Astrocyte of the spinal cord (primary cell): ENCODE measurements around the gene KIF23.

Experiments
- DNase-seq: peaks from one replicate; pipeline ENCODE4 v3.0.0; 2011; ENCODE audit warnings: low read depth, low spot score
- H3K4me3 ChIP-seq: 2 replicates; pipeline ENCODE4 v1.5.1; 2011; ENCODE audit warnings: low read depth, mild to moderate bottlenecking, low read length, moderate library complexity
- CTCF ChIP-seq: IDR thresholded peaks from 2 replicates; pipeline ENCODE4 v1.5.1; 2012; ENCODE audit warnings: low read depth, mild to moderate bottlenecking, low read length, inconsistent platforms
- in situ Hi-C: cut with HindIII; loops from 2 replicates; pipeline ENCODE4 v1.10.0; 2017; ENCODE audit warnings: low sequenced_read_pairs

Gene KIF23

DNA sequence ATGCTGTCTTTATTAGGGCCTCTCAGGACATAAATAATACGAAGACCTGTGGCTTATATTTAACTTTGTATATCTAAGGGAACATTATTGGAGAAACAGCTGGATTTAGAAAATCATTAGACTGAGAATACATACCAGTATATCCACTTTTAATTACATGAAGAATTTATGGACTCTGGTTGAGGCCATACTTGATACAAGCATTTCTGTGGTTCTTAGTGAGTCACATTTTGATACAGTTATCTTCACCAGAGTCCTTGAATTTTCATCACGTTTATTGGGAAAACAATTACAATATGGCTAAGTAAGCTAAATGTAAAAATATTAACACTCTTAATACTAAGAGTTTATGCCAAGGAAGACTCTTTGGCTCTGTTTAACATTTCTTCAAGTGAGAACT is 9.9 kb downstream of the KIF23 start:
- no peak overlapping the region for H3K4me3 ChIP-seq
- in situ Hi-C loops: no loop called here
- no peak for TF ChIP-seq CTCF
- DNase-seq: peak; percentile 7

GRCh38 chr15:69424748-69425413 is 10.7 kb downstream of the KIF23 start:
- no peak for TF ChIP-seq CTCF
- in situ Hi-C loops: no loop called here
- peak; percentile 12 for DNase-seq
- H3K4me3 ChIP-seq: no peak overlapping the region

- H3K4me3 ChIP-seq: no peak overlapping the region
- DNase-seq: no peak
- no peak for TF ChIP-seq CTCF
- in situ Hi-C loops: no loop called here
Measured at GRCh38 chr15:69433831-69434230, 19.7 kb downstream of the KIF23 start.

DNA sequence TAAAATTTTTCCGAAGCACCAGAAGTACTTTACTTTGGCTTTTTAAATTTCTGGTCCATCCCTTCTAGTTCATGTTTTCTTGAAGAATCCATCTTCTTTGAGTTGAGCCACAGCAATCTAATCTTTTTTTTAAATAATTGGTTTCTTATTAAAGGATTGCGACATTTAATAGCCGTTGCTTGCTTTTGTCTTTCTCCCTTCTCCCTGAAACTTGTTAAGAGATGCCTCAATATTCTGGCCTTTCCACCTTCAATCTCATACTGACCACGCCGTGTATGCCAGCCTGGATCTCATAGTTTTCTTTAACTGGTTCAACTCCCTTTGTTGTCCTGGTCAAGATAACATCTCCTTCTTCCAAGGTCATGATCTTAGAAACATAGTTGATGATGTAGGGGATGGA is 20.1 kb downstream of the KIF23 start:
- DNase-seq: no peak
- in situ Hi-C loops: no loop called here
- no peak for TF ChIP-seq CTCF
- H3K4me3 ChIP-seq: no peak overlapping the region

DNA sequence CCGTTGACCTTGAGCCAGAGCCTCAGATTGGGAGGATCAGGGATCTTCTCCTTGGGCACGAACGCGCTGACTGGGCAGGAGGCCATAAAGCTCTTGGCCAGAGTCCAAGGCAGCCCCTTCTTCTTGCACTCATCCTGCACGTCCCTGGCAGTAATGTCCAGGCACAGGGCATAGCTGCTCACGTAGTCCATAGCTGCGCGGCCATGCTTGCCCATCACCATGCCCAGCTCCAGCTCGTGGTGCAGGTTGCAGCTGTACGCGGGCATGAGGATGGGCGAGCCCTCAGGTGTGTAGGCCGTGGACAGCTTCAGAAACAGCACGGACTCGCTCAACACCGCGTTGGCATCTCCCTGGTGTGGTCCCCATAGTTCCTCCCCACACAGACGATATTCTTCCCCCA is 20.5 kb downstream of the KIF23 start:
- no peak for TF ChIP-seq CTCF
- no peak for DNase-seq
- in situ Hi-C loops: no loop called here
- H3K4me3 ChIP-seq: no peak overlapping the region

GRCh38 chr15:69435985-69436384 is 21.8 kb downstream of the KIF23 start:
- in situ Hi-C loops: no loop called here
- TF ChIP-seq CTCF: no peak

More at GRCh38 chr15:69435985-69436384, 21.8 kb downstream of the KIF23 start:
- no peak overlapping the region for H3K4me3 ChIP-seq
- DNase-seq: no peak
